Measurements from ENCODE around the gene ZNF438.

- TF ChIP-seq CTCF (IDR thresholded peaks at IDR 0.05) (no peak), POLR2A (IDR thresholded peaks at IDR 0.05) (no peak)
Measured at GRCh38 chr10:31014161-31014875, 17.3 kb downstream of the ZNF438 start.

All from Peyer's patch (tissue), 4 donors.